Measurements from ENCODE around the gene LAMC2. TPM values are rescaled to one million over a fixed set of nuclear protein-coding genes. Genes with fewer than 3 reads are reported as not detected.

LAMC2 gene
- total and polyA plus RNA-seq, 2 of the 13 experiments (the other 11 are each of a cell fraction or from before 2014, with no cell fraction given), result 0.03 TPM; not detected in 1

DNA sequence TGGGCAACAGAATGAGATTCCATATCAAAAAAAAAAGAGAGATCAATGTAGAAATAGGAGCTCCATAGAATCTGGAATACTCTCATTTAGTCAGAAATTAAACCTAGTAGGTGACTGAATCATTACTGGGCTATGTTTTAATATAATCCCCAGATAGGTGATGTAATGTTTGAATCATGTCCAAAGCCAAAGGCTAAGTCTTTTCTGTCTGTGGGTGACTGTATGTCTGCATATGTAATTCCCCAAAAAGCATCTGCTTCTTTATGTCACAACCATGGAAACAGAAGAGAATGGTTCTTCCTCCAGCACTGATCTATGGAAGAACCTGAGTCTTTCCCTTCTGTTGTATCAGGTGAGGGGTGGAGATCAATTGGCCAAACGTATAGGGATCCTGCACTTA is 5.8 kb downstream of the LAMC2 start (continued):
- TF ChIP-seq RBM39 (IDR thresholded peaks at IDR 0.05; ENCODE audit: low read depth, low read length, poor library complexity, severe bottlenecking) (no peak), ZNF660 (CRISPR knock-in tag; IDR thresholded peaks at IDR 0.05; ENCODE audit: borderline replicate concordance, low read depth) (no peak)
- TF ChIP-seq, protein P1, sequence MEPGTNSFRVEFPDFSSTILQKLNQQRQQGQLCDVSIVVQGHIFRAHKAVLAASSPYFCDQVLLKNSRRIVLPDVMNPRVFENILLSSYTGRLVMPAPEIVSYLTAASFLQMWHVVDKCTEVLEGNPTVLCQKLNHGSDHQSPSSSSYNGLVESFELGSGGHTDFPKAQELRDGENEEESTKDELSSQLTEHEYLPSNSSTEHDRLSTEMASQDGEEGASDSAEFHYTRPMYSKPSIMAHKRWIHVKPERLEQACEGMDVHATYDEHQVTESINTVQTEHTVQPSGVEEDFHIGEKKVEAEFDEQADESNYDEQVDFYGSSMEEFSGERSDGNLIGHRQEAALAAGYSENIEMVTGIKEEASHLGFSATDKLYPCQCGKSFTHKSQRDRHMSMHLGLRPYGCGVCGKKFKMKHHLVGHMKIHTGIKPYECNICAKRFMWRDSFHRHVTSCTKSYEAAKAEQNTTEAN (CRISPR knock-in tag; conservative IDR thresholded peaks at IDR 0.05), result no peak
- TF ChIP-seq, protein P2, sequence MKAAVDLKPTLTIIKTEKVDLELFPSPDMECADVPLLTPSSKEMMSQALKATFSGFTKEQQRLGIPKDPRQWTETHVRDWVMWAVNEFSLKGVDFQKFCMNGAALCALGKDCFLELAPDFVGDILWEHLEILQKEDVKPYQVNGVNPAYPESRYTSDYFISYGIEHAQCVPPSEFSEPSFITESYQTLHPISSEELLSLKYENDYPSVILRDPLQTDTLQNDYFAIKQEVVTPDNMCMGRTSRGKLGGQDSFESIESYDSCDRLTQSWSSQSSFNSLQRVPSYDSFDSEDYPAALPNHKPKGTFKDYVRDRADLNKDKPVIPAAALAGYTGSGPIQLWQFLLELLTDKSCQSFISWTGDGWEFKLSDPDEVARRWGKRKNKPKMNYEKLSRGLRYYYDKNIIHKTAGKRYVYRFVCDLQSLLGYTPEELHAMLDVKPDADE (CRISPR knock-in tag; IDR thresholded peaks at IDR 0.05), result no peak

DNA sequence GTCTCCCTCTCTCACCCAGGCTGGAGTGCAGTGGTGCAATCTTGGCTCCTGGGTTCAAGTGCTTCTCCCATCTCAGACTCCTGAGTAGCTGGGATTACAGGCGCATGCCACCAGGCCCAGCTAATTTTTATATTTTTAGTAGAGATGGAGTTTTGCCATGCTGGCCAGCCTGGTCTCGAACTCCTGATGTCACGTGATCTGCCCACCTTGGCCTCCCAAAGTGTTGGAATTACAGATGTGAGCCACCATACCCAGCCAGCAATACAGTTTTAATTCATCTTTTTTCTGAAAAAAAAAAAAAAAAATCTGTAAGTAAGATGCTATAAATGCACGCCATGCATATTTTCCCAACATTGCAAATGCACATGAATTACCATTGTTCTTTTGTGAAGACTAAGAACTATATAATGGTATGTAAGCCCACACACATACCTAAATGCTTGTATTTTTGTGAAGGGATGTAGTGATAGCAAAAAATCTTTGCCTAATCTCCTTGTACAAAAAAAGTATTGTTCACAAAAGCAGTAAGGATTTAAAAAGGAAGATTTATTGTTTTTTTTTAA is 8.0 kb downstream of the LAMC2 start:
- Histone ChIP-seq H3K36me3 (replicated peaks in 1 of 2; ENCODE audit: control insufficient read depth in 1 of 2, insufficient read depth in 2 of 2, low read length in 2 of 2) (no peaks in the 10 kb centered on the region), H3K79me2 (ENCODE audit: insufficient read depth, low read length) (no peaks in the 10 kb centered on the region), H3K27ac (ENCODE audit: extremely low read length, insufficient read depth, low read length) (no peak overlapping the region), H3K4me3 (replicated peaks in 1 of 3; ENCODE audit: insufficient read depth in 1 of 3, low read depth in 2 of 3, low read length in 3 of 3) (no peak overlapping the region), H2AFZ (ENCODE audit: low read length) (no peak overlapping the region), H3K4me1 (ENCODE audit: insufficient read depth, low read length) (no peaks in the 10 kb centered on the region), H3K9me3 (ENCODE audit: low read length) (no peaks in the 10 kb centered on the region), H3K4me2 (ENCODE audit: low read depth, low read length) (no peak overlapping the region), H4K20me1 (ENCODE audit: insufficient read depth, low read length) (no peaks in the 10 kb centered on the region), H3K27me3 (ENCODE audit: control insufficient read depth in 1 of 2, insufficient read depth in 2 of 2, low read length in 2 of 2) (peaks cover 0 to 3% of the 10 kb centered on the region in 2 experiments; a peak in 2 of 5 replicates), H3K9ac (ENCODE audit: insufficient read depth, low read depth, low read length) (no peak overlapping the region)
- ChIA-PET POLR2A (no interaction called here), CTCF (ENCODE audit: low intra/inter-chr PET ratio, low total read pairs) (no interaction called here)
- FAIRE-seq (no peak), DNase-seq (ENCODE audit: low spot score) (no peak), ATAC-seq (no peak)
- in situ Hi-C loops (cut with HindIII; ENCODE audit: extremely low pct_ligation_motif_present, low pct_unique_long_range_greater_than_20kb), result no loop called here
- no TSS peak for BruUV-seq (replicated peaks)
- intact Hi-C loops (cut with micrococcal nuclease; ENCODE audit: unreplicated experiment), result no loop called here
- TF ChIP-seq, protein P3, sequence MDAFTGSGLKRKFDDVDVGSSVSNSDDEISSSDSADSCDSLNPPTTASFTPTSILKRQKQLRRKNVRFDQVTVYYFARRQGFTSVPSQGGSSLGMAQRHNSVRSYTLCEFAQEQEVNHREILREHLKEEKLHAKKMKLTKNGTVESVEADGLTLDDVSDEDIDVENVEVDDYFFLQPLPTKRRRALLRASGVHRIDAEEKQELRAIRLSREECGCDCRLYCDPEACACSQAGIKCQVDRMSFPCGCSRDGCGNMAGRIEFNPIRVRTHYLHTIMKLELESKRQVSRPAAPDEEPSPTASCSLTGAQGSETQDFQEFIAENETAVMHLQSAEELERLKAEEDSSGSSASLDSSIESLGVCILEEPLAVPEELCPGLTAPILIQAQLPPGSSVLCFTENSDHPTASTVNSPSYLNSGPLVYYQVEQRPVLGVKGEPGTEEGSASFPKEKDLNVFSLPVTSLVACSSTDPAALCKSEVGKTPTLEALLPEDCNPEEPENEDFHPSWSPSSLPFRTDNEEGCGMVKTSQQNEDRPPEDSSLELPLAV (CRISPR knock-in tag; conservative IDR thresholded peaks at IDR 0.05; ENCODE audit: low read depth), result no peak
- TF ChIP-seq SYNCRIP (IDR thresholded peaks at IDR 0.05; ENCODE audit: insufficient read depth, low read depth, low read length), result no peak
- peak; percentile 60; the same call in 1 of the 2 replicates for TF ChIP-seq RAD51 (IDR thresholded peaks at IDR 0.05; ENCODE audit: borderline replicate concordance)
- no peak for TF ChIP-seq ZNF337 (CRISPR knock-in tag; IDR thresholded peaks at IDR 0.05; ENCODE audit: borderline replicate concordance, low read depth)
- TF ChIP-seq, protein P4, sequence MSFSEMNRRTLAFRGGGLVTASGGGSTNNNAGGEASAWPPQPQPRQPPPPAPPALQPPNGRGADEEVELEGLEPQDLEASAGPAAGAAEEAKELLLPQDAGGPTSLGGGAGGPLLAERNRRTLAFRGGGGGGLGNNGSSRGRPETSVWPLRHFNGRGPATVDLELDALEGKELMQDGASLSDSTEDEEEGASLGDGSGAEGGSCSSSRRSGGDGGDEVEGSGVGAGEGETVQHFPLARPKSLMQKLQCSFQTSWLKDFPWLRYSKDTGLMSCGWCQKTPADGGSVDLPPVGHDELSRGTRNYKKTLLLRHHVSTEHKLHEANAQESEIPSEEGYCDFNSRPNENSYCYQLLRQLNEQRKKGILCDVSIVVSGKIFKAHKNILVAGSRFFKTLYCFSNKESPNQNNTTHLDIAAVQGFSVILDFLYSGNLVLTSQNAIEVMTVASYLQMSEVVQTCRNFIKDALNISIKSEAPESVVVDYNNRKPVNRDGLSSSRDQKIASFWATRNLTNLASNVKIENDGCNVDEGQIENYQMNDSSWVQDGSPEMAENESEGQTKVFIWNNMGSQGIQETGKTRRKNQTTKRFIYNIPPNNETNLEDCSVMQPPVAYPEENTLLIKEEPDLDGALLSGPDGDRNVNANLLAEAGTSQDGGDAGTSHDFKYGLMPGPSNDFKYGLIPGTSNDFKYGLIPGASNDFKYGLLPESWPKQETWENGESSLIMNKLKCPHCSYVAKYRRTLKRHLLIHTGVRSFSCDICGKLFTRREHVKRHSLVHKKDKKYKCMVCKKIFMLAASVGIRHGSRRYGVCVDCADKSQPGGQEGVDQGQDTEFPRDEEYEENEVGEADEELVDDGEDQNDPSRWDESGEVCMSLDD (CRISPR knock-in tag; IDR thresholded peaks at IDR 0.05; ENCODE audit: borderline replicate concordance), result no peak
- TF ChIP-seq SIX4 (CRISPR knock-in tag; IDR thresholded peaks at IDR 0.05), result no peak
- TF ChIP-seq KLF13 (CRISPR knock-in tag; IDR thresholded peaks at IDR 0.05), result no peak
- TF ChIP-seq, protein P5, sequence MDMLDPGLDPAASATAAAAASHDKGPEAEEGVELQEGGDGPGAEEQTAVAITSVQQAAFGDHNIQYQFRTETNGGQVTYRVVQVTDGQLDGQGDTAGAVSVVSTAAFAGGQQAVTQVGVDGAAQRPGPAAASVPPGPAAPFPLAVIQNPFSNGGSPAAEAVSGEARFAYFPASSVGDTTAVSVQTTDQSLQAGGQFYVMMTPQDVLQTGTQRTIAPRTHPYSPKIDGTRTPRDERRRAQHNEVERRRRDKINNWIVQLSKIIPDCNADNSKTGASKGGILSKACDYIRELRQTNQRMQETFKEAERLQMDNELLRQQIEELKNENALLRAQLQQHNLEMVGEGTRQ (IDR thresholded peaks at IDR 0.05; ENCODE audit: low read depth, low read length), result 0 out of 2 replicates have a peak, but pooled peaks have one; percentile 7
- TF ChIP-seq, protein P5 (CRISPR knock-in tag; IDR thresholded peaks at IDR 0.05; ENCODE audit: borderline replicate concordance), result no peak
- WGBS (ENCODE audit: low lambda C conversion rate), result 30% methylated on average over 4 of the region's 4 CpGs
